Raji (cell line): ENCODE data around the gene TMEM114.

Source experiments
- POLR2A ChIP-seq: IDR thresholded peaks from 2 replicates; pipeline ENCODE4 v1.6.1; 2011; ENCODE audit warnings: low read depth, low read length, control low read depth; ENCODE audit not compliant: insufficient read depth

The TMEM114 gene

DNA sequence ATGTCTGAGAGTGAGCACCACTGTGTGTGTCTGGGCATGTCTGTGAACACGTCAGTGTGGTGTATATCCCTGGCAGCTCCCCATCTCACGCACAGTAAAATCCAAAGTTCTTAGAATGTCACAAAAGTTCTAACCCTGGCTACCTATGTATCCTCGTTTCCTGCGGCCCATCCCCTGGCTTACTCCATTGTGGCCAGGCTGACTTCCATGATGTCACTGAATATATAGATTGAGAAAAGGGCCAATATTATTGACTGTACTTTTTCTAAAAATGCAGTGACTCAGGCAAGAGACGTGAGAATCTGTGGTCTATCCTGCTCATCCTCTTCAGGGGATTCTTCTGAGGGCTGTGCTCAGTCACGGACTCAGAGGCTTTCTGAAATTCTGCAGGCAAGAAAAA lies 30.2 kb upstream of the TMEM114 start:
- no peak for TF ChIP-seq POLR2A

DNA sequence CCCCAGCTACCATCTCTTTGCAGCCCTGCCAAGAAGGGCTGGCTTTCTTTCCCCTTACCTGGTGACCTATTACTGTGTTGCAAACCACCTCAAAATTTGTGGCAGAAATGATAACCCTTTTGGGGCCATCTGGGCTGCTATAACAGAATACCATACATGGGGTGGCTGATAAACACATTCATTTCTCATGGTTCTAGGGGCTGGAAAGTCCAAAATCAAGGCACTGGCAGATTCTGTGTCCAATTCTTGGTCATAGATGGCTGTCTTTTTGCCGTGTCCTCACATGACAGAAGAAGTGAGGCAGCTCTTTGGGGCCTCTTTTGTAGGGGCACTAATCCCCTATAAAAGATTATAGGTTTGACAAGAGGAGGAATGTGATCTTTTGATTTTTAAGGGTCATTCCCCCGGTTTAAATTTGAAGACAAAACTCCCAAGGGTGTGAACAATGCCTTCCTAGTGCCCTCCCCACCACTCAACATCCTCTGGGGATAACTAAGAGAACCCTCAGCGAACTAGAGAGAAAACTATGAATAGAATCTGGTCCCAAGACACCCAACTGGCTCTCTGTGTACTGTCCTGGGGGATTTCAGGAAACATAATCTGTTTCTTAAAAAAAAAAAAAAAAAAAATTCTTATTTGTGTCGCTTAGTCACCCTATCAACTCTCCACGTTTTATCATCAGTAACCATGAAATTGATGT lies 29.5 kb upstream of the TMEM114 start:
- no peak for TF ChIP-seq POLR2A

DNA sequence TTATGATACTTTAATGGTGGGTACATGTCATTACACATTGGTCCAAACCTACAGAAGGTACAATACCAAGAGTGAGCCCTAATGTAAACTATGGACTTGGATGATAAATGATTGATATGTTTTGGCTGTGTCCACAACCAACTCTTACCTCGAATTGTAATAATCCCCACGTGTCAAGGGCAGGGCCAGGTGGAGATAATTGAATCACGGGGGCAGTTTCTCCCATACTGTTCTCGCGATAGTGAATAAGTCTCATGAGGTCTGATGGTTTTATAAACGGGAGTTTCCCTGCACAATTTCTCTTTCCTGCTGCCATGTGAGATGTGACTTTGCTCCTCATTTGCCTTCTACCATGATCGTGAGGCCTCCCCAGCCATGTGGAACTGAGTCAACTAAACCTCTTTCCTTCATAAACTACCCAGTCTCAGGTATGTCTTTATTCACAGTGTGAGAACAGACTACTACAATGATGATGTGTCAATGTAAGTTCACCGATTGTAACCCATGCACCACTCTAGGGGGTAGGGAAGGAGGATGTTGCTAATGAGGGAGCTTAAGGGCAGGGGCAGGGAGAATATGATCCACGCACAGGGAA lies 24.2 kb upstream of the TMEM114 start:
- no peak for TF ChIP-seq POLR2A

DNA sequence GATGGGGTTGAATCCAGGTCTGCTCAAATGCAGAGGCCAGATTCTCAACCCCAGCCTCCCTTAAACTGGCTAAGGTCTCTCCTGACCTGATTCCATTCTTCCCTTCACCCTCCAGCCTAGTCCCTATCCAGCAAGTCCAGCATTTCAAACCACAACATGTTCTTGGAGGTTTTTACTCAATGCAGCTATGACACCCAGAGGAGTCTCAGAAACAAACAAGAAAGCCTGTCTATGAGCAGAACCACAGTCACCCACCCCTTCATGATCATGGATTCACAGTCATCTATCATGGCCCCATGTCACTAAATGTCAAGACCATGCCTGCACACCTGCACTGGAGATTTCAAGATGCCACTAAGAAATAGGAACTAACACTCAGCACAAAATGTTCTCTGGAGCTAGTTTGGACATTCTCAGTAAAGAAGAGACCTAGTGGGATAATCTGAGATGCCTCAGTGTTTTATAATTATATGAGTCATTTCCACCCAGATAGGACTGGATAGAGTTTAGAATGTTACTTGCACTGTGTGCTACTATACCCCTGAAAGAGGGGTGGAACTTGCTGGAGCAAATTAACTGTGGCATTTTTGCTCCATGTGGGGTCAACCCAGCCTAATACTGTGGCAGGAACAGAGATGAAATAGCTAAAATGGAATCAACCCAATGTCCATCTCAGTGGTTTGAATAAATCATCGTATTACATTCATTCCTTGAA lies 21.7 kb upstream of the TMEM114 start:
- TF ChIP-seq POLR2A, result no peak

DNA sequence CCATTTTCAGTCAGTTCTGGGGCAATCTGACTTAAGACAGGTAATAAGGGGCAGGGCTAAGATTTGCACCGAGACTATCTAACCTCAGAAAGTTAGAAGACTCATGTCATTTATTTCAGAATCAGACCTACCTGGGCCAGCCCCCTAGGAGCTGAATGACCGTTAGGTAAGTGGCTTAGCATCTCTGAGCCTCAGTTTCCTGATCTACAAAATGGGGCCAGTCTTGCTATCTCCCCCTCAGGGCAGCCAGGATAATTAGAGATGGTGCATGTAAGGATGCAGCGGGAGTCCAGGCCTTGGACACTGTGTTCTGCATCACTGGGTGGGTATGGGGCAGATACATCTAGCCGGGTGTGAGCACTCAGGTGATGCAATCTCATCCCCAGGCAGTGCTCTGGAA lies 20.8 kb upstream of the TMEM114 start:
- TF ChIP-seq POLR2A, result no peak

DNA sequence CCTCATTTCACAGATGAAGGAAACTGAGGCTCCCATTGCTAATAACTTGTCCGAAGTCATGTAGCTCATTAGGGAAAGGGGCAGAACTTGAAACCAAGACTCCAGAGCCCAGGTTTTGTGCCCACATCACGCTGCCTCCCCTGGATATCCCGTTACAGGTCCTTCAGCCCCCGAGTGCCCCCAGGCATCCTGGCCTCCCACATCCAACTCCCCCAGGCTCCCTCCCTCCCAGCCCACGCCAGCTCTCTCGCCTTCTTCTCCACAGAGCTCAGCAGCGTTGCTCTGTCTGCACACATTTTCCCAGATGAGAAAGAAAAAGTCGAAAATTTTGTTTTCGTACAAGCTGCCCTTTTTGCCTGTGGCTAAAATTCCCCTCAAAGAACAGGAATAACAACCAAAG lies 16.9 kb upstream of the TMEM114 start:
- TF ChIP-seq POLR2A, result no peak

DNA sequence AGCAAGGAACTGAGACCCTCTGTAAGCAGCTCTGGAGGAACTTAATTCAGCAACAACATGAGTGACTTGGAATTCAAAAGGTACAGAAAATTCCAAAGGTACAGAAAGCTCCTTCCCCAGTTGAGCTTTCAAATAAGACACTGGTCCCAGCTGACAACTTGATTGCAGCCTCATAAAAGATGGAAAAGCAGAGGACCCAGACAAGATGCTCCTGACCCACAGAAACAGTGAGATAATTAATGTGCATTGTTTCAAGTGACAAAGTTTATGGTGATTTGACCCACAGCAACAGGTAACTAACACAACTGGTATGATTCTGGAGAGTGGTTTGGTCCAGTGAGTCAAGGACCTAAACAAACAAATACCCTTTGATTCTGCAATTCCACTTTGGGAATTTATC lies 15.2 kb upstream of the TMEM114 start:
- TF ChIP-seq POLR2A, result no peak

DNA sequence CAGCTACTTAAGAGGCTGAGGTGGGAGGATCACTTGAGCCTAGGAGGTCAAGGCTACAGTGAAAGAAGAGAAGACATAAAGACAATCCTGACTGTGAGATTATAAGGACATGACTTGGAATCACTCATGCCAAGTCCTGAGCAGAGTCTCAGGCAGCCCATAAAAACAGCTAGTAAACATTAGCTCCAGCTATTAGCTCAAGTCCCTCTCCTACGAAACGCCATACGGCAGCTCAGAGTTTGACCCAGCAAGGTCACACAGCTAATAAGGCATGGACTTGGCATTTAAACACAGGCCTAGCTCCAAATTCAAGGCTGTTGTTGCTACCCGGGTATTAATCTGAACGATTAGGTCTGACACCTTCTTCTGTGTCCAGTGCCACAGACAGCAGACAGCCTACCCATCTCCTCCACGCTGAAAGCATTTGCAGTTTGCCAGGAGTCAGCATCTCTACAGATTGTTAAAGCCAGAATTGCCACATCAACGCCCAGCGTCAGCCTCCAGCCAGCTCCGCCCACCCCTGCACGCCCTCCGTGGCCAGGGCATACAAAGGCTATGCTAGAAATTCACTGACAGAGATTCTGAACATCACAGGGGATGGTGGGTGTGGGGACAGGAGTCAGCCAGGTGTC lies 9.9 kb upstream of the TMEM114 start:
- no peak for TF ChIP-seq POLR2A

DNA sequence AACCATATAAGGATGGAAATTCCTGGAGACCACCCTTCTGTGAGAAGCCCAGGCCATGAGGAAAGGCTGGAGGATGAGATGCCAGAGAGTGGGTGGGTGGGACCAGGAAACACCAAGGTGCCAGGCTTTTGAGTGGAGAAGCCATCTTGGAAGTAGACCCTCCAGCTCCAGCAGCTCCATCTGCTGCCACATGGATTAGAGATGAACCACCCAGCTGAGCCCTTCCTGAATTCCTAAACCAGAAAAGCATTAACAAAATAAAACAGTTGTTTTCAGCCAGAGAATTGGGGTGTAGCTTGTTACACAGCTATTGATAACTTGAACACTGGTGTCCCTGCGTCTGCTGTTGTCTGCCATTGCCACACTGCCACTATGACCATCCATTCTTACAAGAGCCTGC lies 6.3 kb upstream of the TMEM114 start:
- TF ChIP-seq POLR2A, result no peak

DNA sequence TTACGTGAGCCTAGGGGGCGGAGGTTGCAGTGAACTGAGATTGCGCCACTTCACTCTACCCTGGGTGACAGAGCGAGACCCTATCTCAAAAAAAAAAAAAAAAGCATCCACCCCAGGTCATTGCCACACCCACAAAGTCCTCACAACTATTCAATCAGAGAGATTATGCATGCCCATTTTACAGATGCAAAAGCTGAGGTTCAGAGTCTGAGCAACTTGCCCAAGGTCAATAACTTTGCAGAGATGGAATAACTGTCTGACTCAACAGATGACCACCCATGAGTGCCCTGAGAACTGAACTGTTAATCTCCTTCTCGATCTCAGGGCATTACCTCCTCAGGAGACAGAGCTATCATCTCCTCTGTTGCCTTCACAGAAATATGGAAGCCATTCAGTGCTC lies 5.5 kb upstream of the TMEM114 start:
- no peak for TF ChIP-seq POLR2A

DNA sequence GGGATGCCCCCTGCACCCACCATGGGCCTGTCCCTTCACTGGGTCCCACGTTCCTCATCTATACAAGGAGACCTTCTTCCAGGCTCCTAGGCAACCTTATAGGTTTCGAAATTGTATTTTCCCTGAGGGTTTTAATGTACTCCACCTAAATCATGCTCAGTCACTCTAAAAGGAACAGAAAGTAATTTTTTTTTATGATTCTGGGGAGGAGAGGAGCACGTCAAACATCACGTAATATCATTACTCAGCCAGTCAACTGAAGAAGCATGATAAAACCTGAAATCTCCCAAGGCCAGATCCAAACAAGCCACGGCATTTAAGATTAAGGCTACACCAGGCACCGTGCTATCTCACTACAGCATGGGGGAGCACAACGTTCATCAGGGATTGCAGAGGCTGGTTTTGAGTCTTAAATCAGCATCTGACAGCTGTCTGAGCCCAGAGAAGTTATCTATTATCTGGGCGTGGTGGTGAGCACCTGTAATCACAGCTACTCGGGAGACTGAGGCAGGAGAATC lies 3.9 kb upstream of the TMEM114 start:
- TF ChIP-seq POLR2A, result no peak

DNA sequence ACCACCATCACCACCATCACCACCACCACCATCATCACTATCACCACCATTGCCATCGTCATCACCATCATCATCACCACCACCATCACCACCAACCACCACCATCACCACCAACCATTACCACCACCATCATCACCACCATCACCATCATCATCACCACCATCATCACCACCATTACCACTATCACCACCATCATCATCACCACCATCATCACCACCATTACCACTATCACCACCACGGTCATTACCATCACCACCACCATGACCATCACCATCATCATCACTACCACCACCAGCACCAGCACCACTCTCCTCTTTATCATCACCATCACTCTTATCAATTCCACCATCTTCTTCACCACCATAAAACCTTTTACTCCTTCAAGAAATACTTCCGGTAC lies 1.1 kb upstream of the TMEM114 start:
- no peak for TF ChIP-seq POLR2A

DNA sequence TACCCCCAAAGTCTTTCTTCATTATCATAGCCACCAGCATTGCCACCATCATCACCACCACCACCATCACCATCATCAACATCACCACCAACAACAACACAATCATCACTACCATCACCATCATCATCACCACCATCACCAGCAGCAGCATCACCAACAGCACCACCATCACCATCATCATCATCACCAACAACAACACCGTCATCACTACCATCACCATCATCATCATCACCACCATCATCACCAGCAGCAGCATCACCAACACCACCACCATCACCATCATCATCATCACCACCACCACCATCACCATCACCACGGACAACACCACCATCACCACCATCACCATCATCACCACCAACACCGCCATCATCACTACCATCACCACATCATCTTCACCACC lies 500 bp upstream of the TMEM114 start:
- no peak for TF ChIP-seq POLR2A

DNA sequence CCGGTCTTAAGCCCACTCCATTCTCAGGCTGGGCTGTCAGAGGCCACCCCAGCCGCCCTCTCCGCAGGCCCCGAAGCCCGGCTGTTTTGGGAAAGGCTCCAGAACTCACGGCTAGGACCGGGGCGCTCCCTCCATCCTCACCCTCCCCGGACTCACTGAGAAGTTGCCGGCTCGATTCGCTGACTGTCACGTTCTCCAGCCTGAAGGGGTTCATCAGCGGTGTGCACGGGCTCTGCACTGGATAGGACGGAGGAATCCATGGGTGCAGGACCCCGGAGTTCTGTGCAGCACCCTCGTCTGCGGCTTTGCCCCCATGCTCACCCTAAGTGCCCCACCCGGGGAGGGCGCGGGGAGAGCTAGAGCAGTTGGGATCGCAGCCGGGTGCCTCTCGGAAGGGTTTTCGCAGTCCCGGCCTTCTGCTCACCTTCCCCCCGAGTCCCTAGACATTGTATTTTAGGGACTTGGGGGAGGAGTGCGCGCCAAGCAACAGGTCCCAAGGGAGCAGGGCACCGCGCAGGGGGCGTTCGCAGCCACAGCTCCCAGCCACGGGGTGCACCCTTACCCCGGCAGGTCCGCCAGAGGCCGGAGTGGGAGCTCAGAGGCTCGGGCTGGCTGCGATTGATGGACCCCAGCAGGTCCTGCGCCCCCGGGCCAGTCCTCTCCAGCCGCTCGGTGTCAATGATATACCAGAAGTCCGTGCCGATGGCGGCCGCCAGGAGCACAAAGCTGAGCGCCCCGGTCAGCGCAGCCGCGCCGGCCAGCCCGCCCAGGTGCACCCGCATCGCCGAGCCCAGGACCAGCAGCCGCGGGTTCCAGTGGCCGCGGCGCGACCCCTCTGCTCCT lies 1.0 kb downstream of the TMEM114 start:
- TF ChIP-seq POLR2A, result no peak

DNA sequence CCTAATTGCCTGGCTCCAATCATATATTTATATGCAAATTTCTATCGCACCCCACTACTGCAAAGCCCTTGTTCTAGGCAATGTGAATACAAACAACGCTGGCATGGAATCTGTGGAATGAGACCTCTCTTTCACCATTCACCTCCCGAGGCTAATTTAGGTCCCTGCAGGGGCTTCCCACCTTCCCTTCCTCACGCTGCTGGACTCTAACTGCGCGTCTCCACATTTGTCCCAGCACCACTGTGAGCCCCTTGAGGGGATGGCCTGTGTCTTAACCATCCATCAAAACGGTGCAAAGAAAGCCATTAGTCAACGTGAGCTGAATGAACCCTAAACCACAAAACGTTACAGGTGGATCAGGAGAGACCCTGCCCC lies 1.6 kb downstream of the TMEM114 start:
- TF ChIP-seq POLR2A, result no peak

DNA sequence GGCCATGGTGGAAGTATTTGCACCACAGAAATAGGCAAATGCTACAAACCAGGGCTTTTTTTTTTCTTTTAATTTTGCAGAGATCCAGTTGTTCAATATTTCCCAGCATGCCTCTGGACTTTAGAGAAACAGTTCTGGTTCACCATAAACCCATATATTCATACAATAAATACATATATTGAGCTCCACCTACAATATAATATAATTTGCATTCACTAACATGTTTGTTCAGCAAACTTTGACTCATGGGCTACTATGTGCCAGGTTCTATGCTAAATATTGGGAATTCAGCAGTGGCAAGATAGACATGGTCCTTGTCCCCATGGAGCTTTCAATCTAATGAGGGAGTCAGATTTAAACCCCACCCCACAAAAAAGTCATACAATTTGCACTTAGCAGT lies 3.2 kb downstream of the TMEM114 start:
- no peak for TF ChIP-seq POLR2A

DNA sequence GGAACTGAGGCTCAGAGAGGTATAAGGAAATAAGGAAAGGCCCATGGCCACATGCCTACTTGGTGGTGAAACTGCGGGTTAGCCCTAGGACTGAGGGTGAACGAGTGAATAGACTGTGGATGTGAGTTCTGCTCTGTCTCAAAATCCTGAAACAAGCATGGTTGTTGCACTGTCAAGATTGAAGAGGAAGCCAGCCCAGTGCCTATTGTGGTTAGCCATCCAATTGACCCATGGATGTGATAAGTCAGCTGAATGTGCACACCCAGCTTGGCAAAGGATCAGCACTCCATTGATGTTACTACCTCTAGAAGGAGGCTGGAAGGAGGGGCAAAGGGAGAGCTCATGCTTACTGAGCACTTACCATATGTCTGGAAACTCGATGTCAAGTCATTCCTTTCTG lies 4.5 kb downstream of the TMEM114 start:
- TF ChIP-seq POLR2A, result no peak
